Calu3 (cell line): Measurements from ENCODE around the gene PSMD1. TPM values are rescaled to one million over a fixed set of nuclear protein-coding genes. Genes with fewer than 3 reads are reported as not detected.
A peak's percentile ranks its signal among the peaks of the same experiment; 100 is the strongest.

Experiments
- BruUV-seq: library from RNA; stranded (reverse); fragments of 400-500 nt; replicated peaks from 2 replicates; lab custom pipeline; 2021; lab: Mats Ljungman, UMichigan
- CTCF ChIA-PET: fragments of 300-600 bp; sonication (Branson Sonifier 250); formaldehyde crosslinking; loops from one replicate; lab custom pipeline; 2022; ENCODE audit warnings: antibody characterized with exemption; lab: Charles Lee
- DNase-seq: peaks from one replicate; pipeline ENCODE4 v3.0.0; 2022
- H3K27ac Mint-ChIP-seq: one replicate; pipeline ENCODE4 v1.8.0; 2022; ENCODE audit warnings: mixed read lengths; ENCODE audit not compliant: unreplicated experiment
- H3K27me3 Mint-ChIP-seq: one replicate; pipeline ENCODE4 v1.8.0; 2022; ENCODE audit warnings: mixed read lengths; ENCODE audit not compliant: unreplicated experiment
- H3K36me3 Mint-ChIP-seq: one replicate; pipeline ENCODE4 v1.8.0; 2022; ENCODE audit warnings: mild to moderate bottlenecking, moderate library complexity, mixed read lengths; ENCODE audit not compliant: insufficient read depth, unreplicated experiment
- H3K4me1 Mint-ChIP-seq: one replicate; pipeline ENCODE4 v1.8.0; 2022; ENCODE audit warnings: mild to moderate bottlenecking, low read depth, mixed read lengths; ENCODE audit not compliant: unreplicated experiment
- H3K4me3 Mint-ChIP-seq: one replicate; pipeline ENCODE4 v1.8.0; 2022; ENCODE audit warnings: mild to moderate bottlenecking, low read depth, moderate library complexity, mixed read lengths; ENCODE audit not compliant: unreplicated experiment
- H3K9me3 Mint-ChIP-seq: one replicate; pipeline ENCODE4 v1.8.0; 2022; ENCODE audit warnings: low read depth, mixed read lengths; ENCODE audit not compliant: unreplicated experiment
- intact Hi-C: fragments of 100-400 bp; cut with micrococcal nuclease; formaldehyde crosslinking; loops from one replicate; pipeline ENCODE4 v1.10.0; 2022; ENCODE audit not compliant: unreplicated experiment
- total RNA-seq: library from RNA; stranded (reverse); gene quantifications from 2 replicates; pipeline ENCODE4 v1.2.3, GENCODE V29; 2022
- TF ChIP-seq, protein P1 (sequence below): fragments of 200-600 bp; IDR thresholded peaks from one replicate; pipeline ENCODE4 v1.8.0; 2022; ENCODE audit warnings: antibody characterized with exemption; ENCODE audit not compliant: unreplicated experiment

Gene PSMD1
- total RNA-seq, 1 experiment from 2014 or later, result 135 TPM

DNA sequence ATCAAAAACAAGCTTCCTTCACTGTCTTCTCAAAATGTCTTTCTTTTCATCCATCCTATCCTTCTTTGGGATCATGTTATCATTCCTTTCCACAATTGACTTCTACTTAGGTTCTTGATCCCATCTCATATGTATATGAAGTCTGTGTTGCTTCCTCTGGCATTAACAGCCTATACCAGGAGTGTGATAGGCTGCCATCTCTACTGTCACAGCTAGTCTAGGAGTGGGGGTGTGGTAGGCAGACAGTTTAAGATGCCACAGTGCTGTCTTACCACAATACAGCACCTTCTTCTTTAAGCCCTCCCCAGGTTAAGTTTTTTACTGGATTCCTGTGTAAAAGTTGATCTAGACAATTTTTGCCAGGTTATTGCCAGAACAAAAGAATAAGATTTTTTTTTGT lies 71.9 kb downstream of the PSMD1 start:
- H3K27me3 Mint-ChIP-seq, result no peaks in the 10 kb centered on the region
- CTCF ChIA-PET, result interaction anchor here (1.0 kb wide), 1 partner anchor 10 kb away, joined by 3 read pairs; no protein-coding TSS in a partner anchor
- H3K4me3 Mint-ChIP-seq, result no peak overlapping the region
- BruUV-seq, result no TSS peak
- peaks cover 8% of the 10 kb centered on the region for H3K36me3 Mint-ChIP-seq
- H3K4me1 Mint-ChIP-seq, result peaks cover 35% of the 10 kb centered on the region
- intact Hi-C loops, result no loop called here
- no peaks in the 10 kb centered on the region for H3K9me3 Mint-ChIP-seq
- peak overlapping the region; percentile 8 for H3K27ac Mint-ChIP-seq
- TF ChIP-seq, protein P1, sequence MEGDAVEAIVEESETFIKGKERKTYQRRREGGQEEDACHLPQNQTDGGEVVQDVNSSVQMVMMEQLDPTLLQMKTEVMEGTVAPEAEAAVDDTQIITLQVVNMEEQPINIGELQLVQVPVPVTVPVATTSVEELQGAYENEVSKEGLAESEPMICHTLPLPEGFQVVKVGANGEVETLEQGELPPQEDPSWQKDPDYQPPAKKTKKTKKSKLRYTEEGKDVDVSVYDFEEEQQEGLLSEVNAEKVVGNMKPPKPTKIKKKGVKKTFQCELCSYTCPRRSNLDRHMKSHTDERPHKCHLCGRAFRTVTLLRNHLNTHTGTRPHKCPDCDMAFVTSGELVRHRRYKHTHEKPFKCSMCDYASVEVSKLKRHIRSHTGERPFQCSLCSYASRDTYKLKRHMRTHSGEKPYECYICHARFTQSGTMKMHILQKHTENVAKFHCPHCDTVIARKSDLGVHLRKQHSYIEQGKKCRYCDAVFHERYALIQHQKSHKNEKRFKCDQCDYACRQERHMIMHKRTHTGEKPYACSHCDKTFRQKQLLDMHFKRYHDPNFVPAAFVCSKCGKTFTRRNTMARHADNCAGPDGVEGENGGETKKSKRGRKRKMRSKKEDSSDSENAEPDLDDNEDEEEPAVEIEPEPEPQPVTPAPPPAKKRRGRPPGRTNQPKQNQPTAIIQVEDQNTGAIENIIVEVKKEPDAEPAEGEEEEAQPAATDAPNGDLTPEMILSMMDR, result no peak
- no peak for DNase-seq

- DNase-seq, result no peak
- no peak overlapping the region for H3K27ac Mint-ChIP-seq
- peaks cover 8% of the 10 kb centered on the region for H3K36me3 Mint-ChIP-seq
- intact Hi-C loops, result no loop called here
- TF ChIP-seq, protein P1, result no peak
- H3K27me3 Mint-ChIP-seq, result no peaks in the 10 kb centered on the region
- peaks cover 42% of the 10 kb centered on the region for H3K4me1 Mint-ChIP-seq
- no peaks in the 10 kb centered on the region for H3K9me3 Mint-ChIP-seq
- no peak overlapping the region for H3K4me3 Mint-ChIP-seq
- CTCF ChIA-PET, result interaction anchor here (0.6 kb wide), 1 partner anchor 298 kb away, joined by 3 read pairs; no protein-coding TSS in a partner anchor
- BruUV-seq, result no TSS peak
Measured at GRCh38 chr2:231129216-231129615, 72.5 kb downstream of the PSMD1 start.

- no TSS peak for BruUV-seq
Measured at GRCh38 chr2:231130336-231131056, 73.8 kb downstream of the PSMD1 start.

DNA sequence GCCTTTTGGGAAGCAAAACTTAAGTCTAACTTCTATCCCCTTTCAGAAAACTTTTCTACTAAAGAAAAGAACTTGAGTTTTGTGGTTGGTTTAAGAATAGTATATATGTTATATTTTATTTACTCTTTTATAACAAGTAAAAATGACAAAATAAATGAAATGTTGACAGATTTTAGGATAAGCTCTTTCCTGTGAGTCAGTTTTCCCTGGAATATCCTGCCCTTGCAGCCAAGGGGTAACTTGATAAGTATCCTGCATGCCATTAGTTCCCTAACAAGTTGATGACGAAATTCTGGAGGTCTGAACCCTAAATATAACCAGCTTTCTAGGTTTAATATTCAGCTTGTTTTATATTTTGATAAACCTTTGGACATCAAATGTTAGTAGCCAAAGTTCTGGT lies 75.5 kb downstream of the PSMD1 start:
- Mint-ChIP-seq H3K27ac (no peak overlapping the region), H3K4me3 (no peak overlapping the region), H3K36me3 (no peaks in the 10 kb centered on the region), H3K27me3 (no peaks in the 10 kb centered on the region), H3K4me1 (peaks cover 43% of the 10 kb centered on the region), H3K9me3 (no peaks in the 10 kb centered on the region)
- intact Hi-C loops, result no loop called here
- DNase-seq, result no peak
- TF ChIP-seq, protein P1, result no peak
- no TSS peak for BruUV-seq
- CTCF ChIA-PET, result interaction anchor here (0.6 kb wide), 1 partner anchor 12 kb away, joined by 3 read pairs; no protein-coding TSS in a partner anchor

More at GRCh38 chr2:231130336-231131056, 73.8 kb downstream of the PSMD1 start:
- Mint-ChIP-seq H3K27me3 (no peaks in the 10 kb centered on the region), H3K9me3 (no peaks in the 10 kb centered on the region), H3K4me3 (no peak overlapping the region), H3K36me3 (peaks cover 4% of the 10 kb centered on the region), H3K4me1 (peaks cover 50% of the 10 kb centered on the region), H3K27ac (no peak overlapping the region)
- no peak for DNase-seq
- TF ChIP-seq, protein P1, result no peak
- intact Hi-C loops, result no loop called here
- CTCF ChIA-PET, result no interaction called here
